ENCODE results near the gene PLK3.
"Not testable (repeated sequence)": the region's sequence is repeated elsewhere in the genome, so short reads cannot be mapped to it uniquely, and the experiment has no call there.

Gene PLK3

DNA sequence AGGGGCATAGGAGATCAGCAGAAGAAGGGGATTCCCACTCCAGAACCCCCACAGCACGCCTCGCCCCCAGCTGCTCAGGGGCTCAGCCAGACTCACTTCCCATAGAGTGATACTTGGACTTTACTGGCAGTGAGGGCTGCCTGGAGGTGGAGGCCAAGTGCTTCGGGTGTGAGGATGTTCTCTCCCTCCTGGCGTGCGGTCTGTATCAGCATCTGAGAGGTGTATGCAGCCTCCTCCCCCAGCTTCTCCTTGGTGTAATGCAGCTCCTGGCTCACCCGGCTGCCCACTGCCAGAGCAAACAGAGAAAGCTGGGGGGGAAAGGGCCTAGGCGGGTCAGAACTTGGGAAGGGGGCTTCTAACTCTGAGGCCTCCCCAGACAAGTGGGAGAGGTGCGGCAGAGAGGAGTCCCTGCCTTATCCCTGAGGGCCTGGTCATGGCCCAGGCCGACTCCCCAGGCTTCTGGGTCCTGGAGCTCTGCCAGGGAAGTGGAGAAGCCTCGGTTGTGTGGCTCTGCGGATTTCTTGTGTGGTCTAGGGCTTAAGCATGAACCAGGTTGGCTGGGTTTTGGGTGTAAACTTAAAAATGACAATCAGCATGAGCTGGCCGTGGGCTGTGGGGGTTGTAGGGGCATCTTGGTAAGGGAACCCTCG lies 32.0 kb downstream of the PLK3 start:
- Histone ChIP-seq H3K79me2 (ENCODE audit: low read length) (no peaks in the 10 kb centered on the region), H3F3A (ENCODE audit: insufficient read depth, low read length) (no peaks in the 10 kb centered on the region), H3K9me3 (replicated peaks; ENCODE audit: insufficient read depth, low read length) (no peaks in the 10 kb centered on the region), H3K4me2 (ENCODE audit: low read depth, low read length) (no peak overlapping the region), H3K9me2 (replicated peaks; ENCODE audit: insufficient read depth, low read length) (no peaks in the 10 kb centered on the region), H3K4me1 (ENCODE audit: low read length) (no peaks in the 10 kb centered on the region), H4K20me1 (ENCODE audit: insufficient read depth, low read length) (no peaks in the 10 kb centered on the region), H2AFZ (ENCODE audit: low read length) (no peak overlapping the region), H3K4me3 (ENCODE audit: low read length) (no peak overlapping the region), H3K27ac (ENCODE audit: low read length) (no peak overlapping the region), H3K9ac (ENCODE audit: low read length) (no peak overlapping the region), H3K36me3 (replicated peaks; ENCODE audit: insufficient read depth, low read length) (no peaks in the 10 kb centered on the region), H3K27me3 (replicated peaks; ENCODE audit: insufficient read depth, low read length) (no peaks in the 10 kb centered on the region)
- DNase-seq = no peak
- TF ChIP-seq EZH2 (optimal IDR thresholded peaks at IDR 0.05; ENCODE audit: low read depth, low read length) (no peak), EZH2phosphoT487 (IDR thresholded peaks at IDR 0.05; ENCODE audit: low read length) (no peak)
- TF ChIP-seq, protein P1, sequence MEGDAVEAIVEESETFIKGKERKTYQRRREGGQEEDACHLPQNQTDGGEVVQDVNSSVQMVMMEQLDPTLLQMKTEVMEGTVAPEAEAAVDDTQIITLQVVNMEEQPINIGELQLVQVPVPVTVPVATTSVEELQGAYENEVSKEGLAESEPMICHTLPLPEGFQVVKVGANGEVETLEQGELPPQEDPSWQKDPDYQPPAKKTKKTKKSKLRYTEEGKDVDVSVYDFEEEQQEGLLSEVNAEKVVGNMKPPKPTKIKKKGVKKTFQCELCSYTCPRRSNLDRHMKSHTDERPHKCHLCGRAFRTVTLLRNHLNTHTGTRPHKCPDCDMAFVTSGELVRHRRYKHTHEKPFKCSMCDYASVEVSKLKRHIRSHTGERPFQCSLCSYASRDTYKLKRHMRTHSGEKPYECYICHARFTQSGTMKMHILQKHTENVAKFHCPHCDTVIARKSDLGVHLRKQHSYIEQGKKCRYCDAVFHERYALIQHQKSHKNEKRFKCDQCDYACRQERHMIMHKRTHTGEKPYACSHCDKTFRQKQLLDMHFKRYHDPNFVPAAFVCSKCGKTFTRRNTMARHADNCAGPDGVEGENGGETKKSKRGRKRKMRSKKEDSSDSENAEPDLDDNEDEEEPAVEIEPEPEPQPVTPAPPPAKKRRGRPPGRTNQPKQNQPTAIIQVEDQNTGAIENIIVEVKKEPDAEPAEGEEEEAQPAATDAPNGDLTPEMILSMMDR (IDR thresholded peaks at IDR 0.05; ENCODE audit: low read length) = no peak

DNA sequence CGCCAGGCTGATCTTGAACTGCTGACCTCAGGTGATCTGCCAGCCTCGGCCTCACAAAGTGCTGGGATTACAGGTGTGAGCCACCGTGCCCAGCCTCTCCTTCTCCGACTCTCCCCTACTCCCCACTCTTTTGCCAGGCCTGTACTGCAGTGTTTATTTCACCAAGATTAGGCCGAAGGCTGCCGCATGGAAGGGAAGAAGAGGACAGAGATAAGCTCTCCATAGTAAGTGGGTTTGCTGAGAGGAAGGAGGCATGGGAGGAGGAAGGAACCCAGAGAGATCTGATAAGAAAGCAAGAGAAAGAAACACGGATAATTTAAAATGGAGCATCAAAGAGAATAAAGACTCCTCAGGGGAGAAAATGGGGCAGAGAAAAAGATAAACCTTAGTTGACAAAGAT lies 34.2 kb downstream of the PLK3 start:
- Histone ChIP-seq H3K4me3 (ENCODE audit: low read length) (no peak overlapping the region), H3F3A (ENCODE audit: insufficient read depth, low read length) (no peaks in the 10 kb centered on the region), H3K9me2 (replicated peaks; ENCODE audit: insufficient read depth, low read length) (no peaks in the 10 kb centered on the region), H4K20me1 (ENCODE audit: insufficient read depth, low read length) (no peaks in the 10 kb centered on the region), H3K4me2 (ENCODE audit: low read depth, low read length) (no peak overlapping the region), H3K4me1 (ENCODE audit: low read length) (no peaks in the 10 kb centered on the region), H3K27ac (ENCODE audit: low read length) (no peak overlapping the region), H2AFZ (ENCODE audit: low read length) (no peak overlapping the region), H3K9me3 (replicated peaks; ENCODE audit: insufficient read depth, low read length) (no peaks in the 10 kb centered on the region), H3K79me2 (ENCODE audit: low read length) (no peaks in the 10 kb centered on the region), H3K27me3 (replicated peaks; ENCODE audit: insufficient read depth, low read length) (no peaks in the 10 kb centered on the region), H3K36me3 (replicated peaks; ENCODE audit: insufficient read depth, low read length) (no peaks in the 10 kb centered on the region), H3K9ac (ENCODE audit: low read length) (no peak overlapping the region)
- TF ChIP-seq EZH2 (optimal IDR thresholded peaks at IDR 0.05; ENCODE audit: low read depth, low read length) = no peak
- TF ChIP-seq EZH2phosphoT487 (IDR thresholded peaks at IDR 0.05; ENCODE audit: low read length) = no peak
- TF ChIP-seq, protein P1 (IDR thresholded peaks at IDR 0.05; ENCODE audit: low read length) = no peak
- no peak for DNase-seq

DNA sequence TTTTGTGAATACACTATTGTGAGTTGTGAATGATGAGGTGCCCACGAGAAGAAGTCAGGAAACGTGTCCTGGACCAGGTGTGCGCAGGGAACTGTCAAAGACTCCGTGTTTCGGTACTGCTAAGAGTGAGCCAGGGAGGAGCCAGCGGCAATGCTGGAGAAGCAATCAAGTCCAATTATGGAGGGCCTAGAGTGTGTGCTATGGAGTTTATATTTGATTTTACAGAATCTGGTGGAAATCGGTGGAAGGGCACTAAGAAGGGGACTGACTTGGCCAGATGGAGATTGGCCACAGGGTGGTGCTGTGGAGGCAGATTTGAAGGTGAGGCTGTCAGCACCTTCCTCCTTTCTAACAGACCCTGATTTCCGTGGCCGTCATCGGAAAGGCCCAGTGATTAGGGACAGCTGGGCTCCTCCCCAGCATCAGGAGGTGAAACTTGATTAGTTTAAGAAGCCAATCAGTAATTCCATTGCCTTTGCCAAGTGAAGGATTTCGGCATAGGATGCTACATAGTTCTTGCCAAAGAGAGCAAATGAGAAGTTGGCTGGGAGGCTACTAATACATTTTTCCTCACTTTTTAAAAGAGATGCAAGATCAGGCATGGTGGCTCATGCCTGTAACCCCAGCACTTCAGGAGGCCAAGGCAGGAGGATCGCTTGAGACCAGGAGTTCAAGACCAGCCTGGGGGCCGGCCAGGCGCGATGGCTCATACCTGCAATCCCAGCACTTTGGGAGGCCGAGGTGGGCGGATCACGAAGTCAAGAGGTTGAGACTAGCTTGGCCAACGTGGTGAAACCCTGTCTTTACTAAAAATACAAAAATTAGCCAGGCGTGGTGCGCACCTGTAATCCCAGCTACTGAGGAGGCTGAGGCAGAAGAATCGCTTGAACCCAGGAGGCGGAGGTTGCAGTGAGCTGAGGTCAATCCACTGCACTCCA lies 35.8 kb downstream of the PLK3 start:
- H3F3A ChIP-seq (ENCODE audit: insufficient read depth, low read length) = no peaks in the 10 kb centered on the region
- H3K36me3 ChIP-seq (replicated peaks; ENCODE audit: insufficient read depth, low read length) = no peaks in the 10 kb centered on the region
- no peaks in the 10 kb centered on the region for H3K9me3 ChIP-seq (replicated peaks; ENCODE audit: insufficient read depth, low read length)
- no peak overlapping the region for H3K4me3 ChIP-seq (ENCODE audit: low read length)
- no peaks in the 10 kb centered on the region for H3K4me1 ChIP-seq (ENCODE audit: low read length)
- no peaks in the 10 kb centered on the region for H4K20me1 ChIP-seq (ENCODE audit: insufficient read depth, low read length)
- H3K9me2 ChIP-seq (replicated peaks; ENCODE audit: insufficient read depth, low read length) = no peaks in the 10 kb centered on the region
- H3K27ac ChIP-seq (ENCODE audit: low read length) = no peak overlapping the region
- peak overlapping the region; percentile 7; the same call in 1 of the 2 replicates for H3K9ac ChIP-seq (ENCODE audit: low read length)
- no peaks in the 10 kb centered on the region for H3K79me2 ChIP-seq (ENCODE audit: low read length)
- DNase-seq = peak; percentile 74
- H2AFZ ChIP-seq (ENCODE audit: low read length) = peak overlapping the region; percentile 78
- H3K27me3 ChIP-seq (replicated peaks; ENCODE audit: insufficient read depth, low read length) = no peaks in the 10 kb centered on the region
- no peak for TF ChIP-seq EZH2phosphoT487 (IDR thresholded peaks at IDR 0.05; ENCODE audit: low read length)
- TF ChIP-seq, protein P1 (IDR thresholded peaks at IDR 0.05; ENCODE audit: low read length) = peak; percentile 90
- TF ChIP-seq EZH2 (optimal IDR thresholded peaks at IDR 0.05; ENCODE audit: low read depth, low read length) = no peak
- H3K4me2 ChIP-seq (ENCODE audit: low read depth, low read length) = peak overlapping the region; percentile 58; the same call in 1 of the 2 replicates

DNA sequence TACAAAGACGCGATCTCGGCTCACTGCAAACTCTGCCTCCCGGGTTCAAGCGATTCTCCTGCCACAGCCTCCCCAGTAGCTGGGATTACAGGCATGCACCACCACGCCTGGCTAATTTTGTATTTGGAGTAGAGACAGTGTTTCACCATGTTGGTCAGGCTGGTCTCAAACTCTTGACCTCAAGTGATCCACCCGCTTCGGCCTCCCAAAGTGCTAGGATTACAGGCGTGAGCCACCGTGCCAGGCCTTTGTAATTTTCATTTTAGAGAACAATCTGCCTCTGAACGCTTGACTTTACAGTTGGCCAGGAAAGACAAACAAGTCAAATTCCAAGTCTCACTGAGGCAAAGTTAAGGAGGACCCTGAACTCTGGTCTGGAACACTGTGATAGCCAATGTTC lies 38.1 kb downstream of the PLK3 start:
- H3K36me3 ChIP-seq (replicated peaks; ENCODE audit: insufficient read depth, low read length); H3K9ac ChIP-seq (ENCODE audit: low read length); H3K4me2 ChIP-seq (ENCODE audit: low read depth, low read length): not testable (repeated sequence)

More for the DNA sequence above, 38.1 kb downstream of the PLK3 start:
- H4K20me1 ChIP-seq (ENCODE audit: insufficient read depth, low read length); H2AFZ ChIP-seq (ENCODE audit: low read length); H3K27me3 ChIP-seq (replicated peaks; ENCODE audit: insufficient read depth, low read length); H3K79me2 ChIP-seq (ENCODE audit: low read length); H3K4me3 ChIP-seq (ENCODE audit: low read length); H3K9me2 ChIP-seq (replicated peaks; ENCODE audit: insufficient read depth, low read length); DNase-seq; H3F3A ChIP-seq (ENCODE audit: insufficient read depth, low read length); H3K4me1 ChIP-seq (ENCODE audit: low read length); H3K27ac ChIP-seq (ENCODE audit: low read length); H3K9me3 ChIP-seq (replicated peaks; ENCODE audit: insufficient read depth, low read length): not testable (repeated sequence)

All from MM.1S (cell line).